HCT116 (cell line): ENCODE data around the gene EGF. TPM values are rescaled to one million over a fixed set of nuclear protein-coding genes. Genes with fewer than 3 reads are reported as not detected.

Source experiments
- ATAC-seq: fragments of 200-7000 bp; cut with Tn5 transposase; 2 replicates; pipeline ENCODE4 v1.9.1; 2020; ENCODE audit warnings: mild to moderate bottlenecking, moderate library complexity
- BruUV-seq: library from RNA; stranded (reverse); fragments of 400-500 nt; replicated peaks from 2 replicates; lab custom pipeline; 2021; lab: Mats Ljungman, UMichigan
- CTCF ChIA-PET: fragments of 300-600 bp; sonication (Branson Sonifier 250); formaldehyde crosslinking; loops from one replicate; lab custom pipeline; 2021; ENCODE audit warnings: antibody characterized with exemption; lab: Charles Lee
- POLR2A ChIA-PET: fragments of 300-600, 350-600 bp; sonication (Branson Sonifier 250); formaldehyde crosslinking; loops from one replicate; lab custom pipeline; 2021; ENCODE audit warnings: antibody characterized with exemption; lab: Charles Lee
- RAD21 ChIA-PET, 2 experiments: fragments of 300-600 bp; sonication (Branson Sonifier 250); formaldehyde crosslinking; loops; one replicate each; lab custom pipeline; 2023; ENCODE audit warnings: low total read pairs in 2 of 2; ENCODE audit not compliant: uncharacterized antibody in 2 of 2, unreplicated experiment in 2 of 2, low non-redundant PET in 1 of 2; lab: Charles Lee
- DNase-seq: peaks from one replicate; pipeline ENCODE4 v3.0.0-alpha.2; 2010; ENCODE audit warnings: low read depth, low spot score
- H2AFZ ChIP-seq: fragments of 200-600 bp; shearing (Covaris generic), sonication (generic); 2 replicates; pipeline ENCODE4 v1.6.1; 2017; ENCODE audit warnings: low read depth, mixed run types, mixed read lengths, antibody characterized with exemption, low read length; ENCODE audit not compliant: poor library complexity, severe bottlenecking
- H3K27ac ChIP-seq: 2 replicates; pipeline ENCODE4 v1.5.1; 2012; ENCODE audit warnings: low read depth, low read length
- H3K27me3 ChIP-seq: fragments of 200-600 bp; sonication (generic); 2 replicates; pipeline ENCODE4 v1.6.1; 2016; ENCODE audit warnings: mixed run types, low read length, mixed read lengths; ENCODE audit not compliant: insufficient read depth
- H3K36me3 ChIP-seq, 2 experiments: fragments of 200-500 bp in 1 of 2; fragments of 200-600 bp in 1 of 2; sonication (Bioruptor generic) in 1 of 2; sonication (generic) in 1 of 2; 2 replicates each; pipeline versions ENCODE4 v1.5.1 to v1.6.1; 2014 to 2016; ENCODE audit warnings: low read length in 2 of 2, inconsistent platforms in 1 of 2, mixed read lengths in 1 of 2, mixed run types in 1 of 2; ENCODE audit not compliant: insufficient read depth in 2 of 2, control insufficient read depth in 1 of 2
- H3K4me1 ChIP-seq, 2 experiments: fragments of 200-600 bp in 1 of 2; sonication (generic) in 1 of 2; 2 replicates each; pipeline versions ENCODE4 v1.5.1 to v1.6.1; 2012 to 2017; ENCODE audit warnings: low read length in 2 of 2, inconsistent platforms in 1 of 2, mild to moderate bottlenecking in 1 of 2, mixed read lengths in 1 of 2, mixed run types in 1 of 2, moderate library complexity in 1 of 2; ENCODE audit not compliant: insufficient read depth in 2 of 2, control insufficient read depth in 1 of 2
- H3K4me2 ChIP-seq: fragments of 200-600 bp; sonication (generic); 2 replicates; pipeline ENCODE4 v1.6.1; 2017; ENCODE audit warnings: mixed run types, low read length, mixed read lengths
- H3K4me3 ChIP-seq, 2 experiments: fragments of 200-600 bp in 1 of 2; sonication (generic) in 1 of 2; replicated peaks in 1 of 2; 2 replicates each; pipeline ENCODE4 v1.5.1; 2011 to 2016; ENCODE audit warnings: low read length in 2 of 2, control low read depth in 1 of 2, low read depth in 1 of 2, mild to moderate bottlenecking in 1 of 2, mixed read lengths in 1 of 2, mixed run types in 1 of 2
- H3K79me2 ChIP-seq: fragments of 200-600 bp; sonication (generic); 2 replicates; pipeline ENCODE4 v1.6.1; 2017; ENCODE audit warnings: mild to moderate bottlenecking, mixed run types, low read length, moderate library complexity, mixed read lengths; ENCODE audit not compliant: insufficient read depth
- H3K9ac ChIP-seq: fragments of 200-600 bp; sonication (generic); 2 replicates; pipeline ENCODE4 v1.6.1; 2016; ENCODE audit warnings: low read length, mixed read lengths
- H3K9me2 ChIP-seq: fragments of 200-600 bp; sonication (generic), shearing (Covaris generic); 2 replicates; pipeline ENCODE4 v1.6.1; 2017; ENCODE audit warnings: mixed run types, mild to moderate bottlenecking, moderate library complexity; ENCODE audit not compliant: insufficient read depth
- H3K9me3 ChIP-seq, 2 experiments: fragments of 200-500 bp in 1 of 2; fragments of 200-600 bp in 1 of 2; sonication (Bioruptor generic) in 1 of 2; sonication (generic) in 1 of 2; 2 replicates each; pipeline ENCODE4 v1.6.1; 2014 to 2017; ENCODE audit warnings: low read length in 2 of 2, mixed read lengths in 2 of 2, inconsistent platforms in 1 of 2, low read depth in 1 of 2, mild to moderate bottlenecking in 1 of 2, mixed run types in 1 of 2, moderate library complexity in 1 of 2; ENCODE audit not compliant: control insufficient read depth in 1 of 2, insufficient read depth in 1 of 2
- H4K20me1 ChIP-seq: fragments of 200-600 bp; sonication (generic), shearing (Covaris generic); 2 replicates; pipeline ENCODE4 v1.6.1; 2017; ENCODE audit warnings: mixed run types, mild to moderate bottlenecking, moderate library complexity; ENCODE audit not compliant: insufficient read depth
- ATF3 ChIP-seq: IDR thresholded peaks from 2 replicates; pipeline ENCODE4 v1.6.1; 2012
- CTCF ChIP-seq, 3 experiments: fragments of 200-600 bp in 1 of 3; sonication (generic) in 1 of 3; IDR thresholded peaks in 2 of 3; conservative IDR thresholded peaks in 1 of 3; 2 replicates each; pipeline ENCODE4 v1.5.1; 2012 to 2017; ENCODE audit warnings: low read depth in 2 of 3, low read length in 2 of 3, antibody characterized with exemption in 1 of 3, borderline replicate concordance in 1 of 3, control low read depth in 1 of 3, mild to moderate bottlenecking in 1 of 3, mixed read lengths in 1 of 3, mixed run types in 1 of 3, moderate library complexity in 1 of 3; ENCODE audit not compliant: insufficient read depth in 1 of 3
- EGR1 ChIP-seq: IDR thresholded peaks from 2 replicates; pipeline ENCODE4 v1.6.1; 2012; ENCODE audit warnings: low read depth
- ELF1 ChIP-seq: IDR thresholded peaks from 2 replicates; pipeline ENCODE4 v1.6.1; 2012; ENCODE audit warnings: low read depth, borderline replicate concordance
- EZH2 ChIP-seq: fragments of 200-600 bp; sonication (generic); IDR thresholded peaks from 2 replicates; pipeline ENCODE4 v1.6.1; 2017; ENCODE audit warnings: antibody characterized with exemption, mixed run types
- EZH2phosphoT487 ChIP-seq: fragments of 200-600 bp; IDR thresholded peaks from 2 replicates; pipeline ENCODE4 v1.6.1; 2018; ENCODE audit warnings: antibody characterized with exemption, borderline replicate concordance
- JUND ChIP-seq: IDR thresholded peaks from 2 replicates; pipeline ENCODE4 v1.6.1; 2012
- MAX ChIP-seq: IDR thresholded peaks from 2 replicates; pipeline ENCODE4 v1.6.1; 2012
- POLR2A ChIP-seq: IDR thresholded peaks from 2 replicates; pipeline ENCODE4 v1.7.0; 2011; ENCODE audit warnings: borderline replicate concordance; ENCODE audit not compliant: insufficient read depth, insufficient read length; ENCODE audit errors: extremely low read depth
- POLR2AphosphoS5 ChIP-seq: IDR thresholded peaks from 2 replicates; pipeline ENCODE4 v1.6.1; 2011; ENCODE audit warnings: mild to moderate bottlenecking, low read depth, low read length, moderate library complexity
- RAD21 ChIP-seq: IDR thresholded peaks from 2 replicates; pipeline ENCODE4 v1.6.1; 2012; ENCODE audit warnings: low read depth, mild to moderate bottlenecking
- REST ChIP-seq: IDR thresholded peaks from 2 replicates; pipeline ENCODE4 v1.6.1; 2012; ENCODE audit warnings: low read depth
- SIN3A ChIP-seq: IDR thresholded peaks from 2 replicates; pipeline ENCODE4 v1.6.1; 2012; ENCODE audit warnings: low read depth
- SP1 ChIP-seq: IDR thresholded peaks from 2 replicates; pipeline ENCODE4 v1.6.1; 2012; ENCODE audit warnings: low read depth
- SRF ChIP-seq: IDR thresholded peaks from 2 replicates; pipeline ENCODE4 v1.6.1; 2012; ENCODE audit warnings: low read depth
- TCF7L2 ChIP-seq: IDR thresholded peaks from 2 replicates; pipeline ENCODE4 v1.7.0; 2011; ENCODE audit warnings: borderline replicate concordance, inconsistent platforms; ENCODE audit not compliant: insufficient read depth, insufficient read length; ENCODE audit errors: extremely low read depth
- YY1 ChIP-seq: IDR thresholded peaks from 2 replicates; pipeline ENCODE4 v1.6.1; 2011; ENCODE audit warnings: low read length, low read depth, moderate library complexity, mild to moderate bottlenecking; ENCODE audit not compliant: insufficient replicate concordance; ENCODE audit errors: extremely low read depth
- ZBTB33 ChIP-seq: IDR thresholded peaks from 2 replicates; pipeline ENCODE4 v1.6.1; 2011; ENCODE audit warnings: mild to moderate bottlenecking, low read length, moderate library complexity; ENCODE audit not compliant: insufficient replicate concordance; ENCODE audit errors: extremely low read depth
- ZFX ChIP-seq: fragments of 450-650 bp; IDR thresholded peaks from 2 replicates; pipeline ENCODE4 v1.6.1; 2017
- ZNF274 ChIP-seq: fragments of 200-500 bp; sonication (Bioruptor generic); IDR thresholded peaks from 2 replicates; pipeline ENCODE4 v1.6.1; 2014; ENCODE audit warnings: mild to moderate bottlenecking, low read depth, low read length, inconsistent platforms
- intact Hi-C: fragments of 100-400 bp; cut with micrococcal nuclease; formaldehyde crosslinking; loops from 2 replicates; pipeline ENCODE4 v1.10.0; 2022
- total RNA-seq: library from RNA; stranded (reverse); gene quantifications from one replicate; pipeline ENCODE4 v1.2.1, GENCODE V29; 2021; ENCODE audit not compliant: unreplicated experiment

The EGF gene
- total RNA-seq, 1 experiment from 2014 or later: 0.57 TPM

- no TSS peak for BruUV-seq
- POLR2A ChIA-PET: no interaction called here
- CTCF ChIA-PET: interaction anchor here (1.4 to 2.4 kb wide), 3 partner anchors 335 to 508 kb away, joined by 5 to 10 read pairs (median 6); no protein-coding TSS in a partner anchor
Observed at GRCh38 chr4:110009550-110009949, 96.9 kb downstream of the EGF start.

More at GRCh38 chr4:110009550-110009949, 96.9 kb downstream of the EGF start:
- no peak overlapping the region for H3K9ac ChIP-seq
- H3K27ac ChIP-seq: no peak overlapping the region
- H3K79me2 ChIP-seq: no peaks in the 10 kb centered on the region
- no peak overlapping the region for H3K4me2 ChIP-seq
- no peaks in the 10 kb centered on the region for H3K36me3 ChIP-seq
- no peak overlapping the region for H2AFZ ChIP-seq
- no peak overlapping the region for H3K4me3 ChIP-seq
- no peaks in the 10 kb centered on the region for H3K9me2 ChIP-seq
- RAD21 ChIA-PET: no interaction called here
- TF ChIP-seq ZFX (no peak), REST (no peak), JUND (no peak), MAX (no peak), ZBTB33 (no peak), POLR2A (no peak), ZNF274 (no peak), ELF1 (no peak), EZH2 (no peak), EGR1 (no peak), EZH2phosphoT487 (no peak), RAD21 (no peak), CTCF (IDR thresholded peaks at IDR 0.05 in 2 of 3, conservative IDR thresholded peaks at IDR 0.05 in 1 of 3; ENCODE audit: borderline replicate concordance in 1 of 3, insufficient read depth in 1 of 3, low read depth in 2 of 3, low read length in 2 of 3) (no peak), YY1 (no peak), SP1 (no peak), TCF7L2 (no peak), POLR2AphosphoS5 (no peak), SIN3A (no peak), SRF (no peak), ATF3 (no peak)
- TF ChIP-seq, all 23 proteins: peak for 0
- DNase-seq: no peak
- Histone ChIP-seq H3K4me1 (no peaks in the 10 kb centered on the region), H4K20me1 (no peaks in the 10 kb centered on the region), H3K27me3 (no peaks in the 10 kb centered on the region), H3K9me3 (no peaks in the 10 kb centered on the region)
- no peak for ATAC-seq
- intact Hi-C loops: loop anchor here (5.0 kb wide), 3 partner anchors 188 to 613 kb away; partner anchors contain the start of genes ELOVL6 and PITX2
